ENCODE measurements around the gene TKFC. TPM values are rescaled to one million over a fixed set of nuclear protein-coding genes. Genes with fewer than 3 reads are reported as not detected.

The TKFC gene
- total and polyA plus RNA-seq, 9 of the 15 experiments (the other 6 are each of a cell fraction or from before 2014, with no cell fraction given), result 2.0 to 61.7 (median 28.5) TPM

GRCh38 chr11:61350336-61350735, 17.3 kb downstream of the TKFC start (continued):
- TF ChIP-seq ZNF165 (CRISPR knock-in tag; IDR thresholded peaks at IDR 0.05; ENCODE audit: borderline replicate concordance) (no peak), MBD1 (CRISPR knock-in tag; IDR thresholded peaks at IDR 0.05) (no peak), ZNF449 (CRISPR knock-in tag; IDR thresholded peaks at IDR 0.05) (no peak), GABPB2 (CRISPR knock-in tag; conservative IDR thresholded peaks at IDR 0.05) (no peak)

- Histone ChIP-seq H3K79me2 (ENCODE audit: control insufficient read depth, insufficient read depth, low read length) (no peaks in the 10 kb centered on the region; the same call in 2 of the 3 replicates), H3K9me3 (replicated peaks; ENCODE audit: control insufficient read depth, insufficient read depth, low read depth, low read length) (no peaks in the 10 kb centered on the region), H2AFZ (ENCODE audit: low read depth, low read length) (no peak overlapping the region), H3K9ac (ENCODE audit: insufficient read depth in 1 of 2, low read depth in 2 of 2, low read length in 2 of 2) (no peak overlapping the region), H4K20me1 (replicated peaks; ENCODE audit: control insufficient read depth, insufficient read depth, low read length) (no peaks in the 10 kb centered on the region), H3K27ac (ENCODE audit: extremely low read depth, low read depth, low read length) (no peak overlapping the region), H3K4me1 (replicated peaks in 1 of 2; ENCODE audit: control insufficient read depth in 2 of 2, insufficient read depth in 2 of 2, low read length in 2 of 2) (peaks cover 27 to 33% of the 10 kb centered on the region in 2 experiments), H3K36me3 (ENCODE audit: control insufficient read depth, insufficient read depth, low read length) (peaks cover 79% of the 10 kb centered on the region; the same call in 2 of the 3 replicates), H3K4me3 (no peak overlapping the region), H3K9me1 (ENCODE audit: control insufficient read depth, insufficient read depth, low read length) (peaks cover 3% of the 10 kb centered on the region), H3K4me2 (ENCODE audit: insufficient read depth, low read length) (no peak overlapping the region), H3K27me3 (ENCODE audit: control insufficient read depth in 2 of 2, insufficient read depth in 2 of 2, low read length in 2 of 2) (no peaks in the 10 kb centered on the region)
- no TSS peak for BruUV-seq (replicated peaks)
- intact Hi-C loops (cut with micrococcal nuclease), result no loop called here
- no peak for FAIRE-seq
- CTCF ChIA-PET (ENCODE audit: low intra/inter-chr PET ratio), result no interaction called here
- ATAC-seq, result no peak
- POLR2A ChIA-PET, result interaction anchor here (3.9 kb wide), 1 partner anchor 11 kb away, joined by 36 read pairs; the partner anchor contains the start of genes CYB561A3 and TMEM138
- TF ChIP-seq PHB2 (IDR thresholded peaks at IDR 0.05; ENCODE audit: low read depth), result no peak
- TF ChIP-seq XRCC4 (IDR thresholded peaks at IDR 0.05; ENCODE audit: extremely low read depth, insufficient read depth, insufficient read length), result no peak
- no peak for TF ChIP-seq RFX5 (IDR thresholded peaks at IDR 0.05; ENCODE audit: low read depth, low read length)
- TF ChIP-seq SMARCE1 (IDR thresholded peaks at IDR 0.05), result no peak
- in situ Hi-C loops (cut with MboI), result no loop called here
- DNase-seq (ENCODE audit: extremely low read depth in 1 of 4, low spot score in 3 of 4), result no peak
- 85% methylated on average over 8 of the region's 8 CpGs for WGBS (ENCODE audit: insufficient coverage, low coverage, missing lambda C conversion rate)
Observed at GRCh38 chr11:61350803-61351202, 17.8 kb downstream of the TKFC start.

All from K562 (cell line).